Esophagus muscularis mucosa (tissue), 4 donors: Measurements from ENCODE around the gene ERC2. TPM values are rescaled to one million over a fixed set of nuclear protein-coding genes. Genes with fewer than 3 reads are reported as not detected.

Source experiments
- DNase-seq: peaks from one replicate; pipeline ENCODE4 v3.0.0-alpha.2; 2017; ENCODE audit errors: extremely low spot score
- H3K27ac ChIP-seq, 4 donors: fragments of 200-600 bp; sonication (generic); replicated peaks in 1 of 4; 1 replicate in 3 of 4; 2 replicates in 1 of 4; pipeline ENCODE4 v1.5.1; 2016 to 2019; ENCODE audit warnings: mild to moderate bottlenecking in 1 of 4
- H3K27me3 ChIP-seq, 4 donors: fragments of 200-600 bp; sonication (generic); one replicate each; pipeline versions ENCODE4 v1.5.1 to v1.6.0; 2016 to 2019
- H3K36me3 ChIP-seq, 4 donors: fragments of 200-600 bp; sonication (generic); one replicate each; pipeline ENCODE4 v1.5.1; 2016 to 2019
- H3K4me1 ChIP-seq, 4 donors: fragments of 200-600 bp; sonication (generic); one replicate each; pipeline ENCODE4 v1.5.1; 2016 to 2019
- H3K4me3 ChIP-seq, 4 donors: fragments of 200-600 bp; sonication (generic); 1 replicate in 2 of 4; 2 replicates in 2 of 4; pipeline ENCODE4 v1.5.1; 2016 to 2019; ENCODE audit warnings: mild to moderate bottlenecking in 4 of 4, moderate library complexity in 1 of 4
- H3K9me3 ChIP-seq, 4 donors: fragments of 200-600 bp; sonication (generic); 1 replicate in 3 of 4; 2 replicates in 1 of 4; pipeline ENCODE4 v1.5.1; 2016 to 2019
- EP300 ChIP-seq: sonication (generic); formaldehyde crosslinking; IDR thresholded peaks from one replicate; pipeline ENCODE4 v1.6.1; 2017; ENCODE audit warnings: antibody characterized with exemption
- POLR2A ChIP-seq: fragments of 450-650 bp; IDR thresholded peaks from one replicate; pipeline ENCODE4 v1.6.1; 2017; ENCODE audit warnings: antibody characterized with exemption, moderate library complexity, mild to moderate bottlenecking, low read depth
- POLR2AphosphoS5 ChIP-seq, 2 donors: sonication (generic); formaldehyde crosslinking; IDR thresholded peaks; one replicate each; pipeline ENCODE4 v1.6.1; 2017; ENCODE audit warnings: antibody characterized with exemption in 2 of 2
- WGBS: methylation state at CpG from one replicate; pipeline ENCODE4 v1.1.5; 2018; 5-methylcytosine and 5-hydroxymethylcytosine counted together
- intact Hi-C: fragments of 100-400 bp; cut with DNase I; formaldehyde crosslinking; loops from one replicate; pipeline ENCODE4 v1.15.1; 2023
- total RNA-seq, 4 donors: library from RNA; depleted of rRNA; stranded (reverse); fragments of >200 nt; gene quantifications; one replicate each; pipeline versions ENCODE4 v1.1.0 to v1.2.1, GENCODE V29; 2016
- TF ChIP-seq, protein P1 (sequence below), 3 experiments: fragments of 200-600 bp in 2 of 3; fragments of 450-650 bp in 1 of 3; sonication (generic) in 2 of 3; IDR thresholded peaks; one replicate each; pipeline ENCODE4 v1.5.1; 2017 to 2019; ENCODE audit warnings: antibody characterized with exemption in 3 of 3, mild to moderate bottlenecking in 2 of 3, moderate library complexity in 1 of 3

Gene ERC2
- total RNA-seq, 4 donors from 2014 or later, result 0.42 to 2.0 (median 1.5) TPM

DNA sequence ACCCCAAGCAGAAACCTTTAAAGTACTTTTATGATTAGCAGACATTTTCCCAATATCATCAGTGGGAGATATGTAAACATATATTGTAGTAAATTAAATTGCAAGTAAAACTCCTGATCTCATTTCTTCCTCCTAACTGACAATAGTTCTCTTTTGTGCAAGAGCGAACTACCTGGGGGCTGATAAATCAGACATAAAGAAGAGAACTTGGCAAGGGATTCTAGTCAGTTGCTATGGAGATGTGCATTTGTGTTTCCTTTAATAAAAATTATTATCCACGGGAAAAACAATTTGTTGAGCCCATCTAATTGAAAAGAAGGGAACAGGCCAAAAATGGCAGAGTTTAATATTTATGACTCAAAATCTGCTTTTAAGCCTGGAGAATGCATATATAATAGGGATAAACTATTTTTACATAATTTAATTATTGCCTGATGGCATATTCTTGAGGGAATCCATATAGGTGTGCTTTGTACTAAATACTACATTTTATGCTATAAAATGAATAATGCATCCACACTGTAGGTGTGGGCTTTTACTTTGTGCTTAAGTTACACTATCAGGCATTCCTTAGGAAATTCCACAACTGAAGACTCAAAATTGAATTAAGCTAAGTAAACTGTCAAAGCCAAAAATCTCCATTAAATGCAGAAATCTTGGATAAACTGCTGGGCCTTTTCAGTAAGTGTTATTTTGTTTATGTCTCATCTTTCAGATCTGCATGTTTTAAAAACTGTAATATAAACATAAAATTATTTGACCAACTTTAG lies 258.1 kb downstream of the ERC2 start:
- H3K27ac ChIP-seq, result no peak overlapping the region
- no peaks in the 10 kb centered on the region for H3K4me1 ChIP-seq
- DNase-seq, result no peak
- TF ChIP-seq, protein P1, sequence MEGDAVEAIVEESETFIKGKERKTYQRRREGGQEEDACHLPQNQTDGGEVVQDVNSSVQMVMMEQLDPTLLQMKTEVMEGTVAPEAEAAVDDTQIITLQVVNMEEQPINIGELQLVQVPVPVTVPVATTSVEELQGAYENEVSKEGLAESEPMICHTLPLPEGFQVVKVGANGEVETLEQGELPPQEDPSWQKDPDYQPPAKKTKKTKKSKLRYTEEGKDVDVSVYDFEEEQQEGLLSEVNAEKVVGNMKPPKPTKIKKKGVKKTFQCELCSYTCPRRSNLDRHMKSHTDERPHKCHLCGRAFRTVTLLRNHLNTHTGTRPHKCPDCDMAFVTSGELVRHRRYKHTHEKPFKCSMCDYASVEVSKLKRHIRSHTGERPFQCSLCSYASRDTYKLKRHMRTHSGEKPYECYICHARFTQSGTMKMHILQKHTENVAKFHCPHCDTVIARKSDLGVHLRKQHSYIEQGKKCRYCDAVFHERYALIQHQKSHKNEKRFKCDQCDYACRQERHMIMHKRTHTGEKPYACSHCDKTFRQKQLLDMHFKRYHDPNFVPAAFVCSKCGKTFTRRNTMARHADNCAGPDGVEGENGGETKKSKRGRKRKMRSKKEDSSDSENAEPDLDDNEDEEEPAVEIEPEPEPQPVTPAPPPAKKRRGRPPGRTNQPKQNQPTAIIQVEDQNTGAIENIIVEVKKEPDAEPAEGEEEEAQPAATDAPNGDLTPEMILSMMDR (IDR thresholded peaks at IDR 0.05), result no peak
- TF ChIP-seq EP300, result no peak
- no peak for TF ChIP-seq POLR2AphosphoS5 (IDR thresholded peaks at IDR 0.05)
- TF ChIP-seq POLR2A, result no peak
- no peaks in the 10 kb centered on the region for H3K36me3 ChIP-seq
- H3K9me3 ChIP-seq, result peaks cover 0 to 9% (median 6%) of the 10 kb centered on the region in 4 donors
- H3K4me3 ChIP-seq, result no peak overlapping the region
- intact Hi-C loops, result no loop called here
- H3K27me3 ChIP-seq, result no peaks in the 10 kb centered on the region
- 88% methylated on average over 2 of the region's 2 CpGs for WGBS

DNA sequence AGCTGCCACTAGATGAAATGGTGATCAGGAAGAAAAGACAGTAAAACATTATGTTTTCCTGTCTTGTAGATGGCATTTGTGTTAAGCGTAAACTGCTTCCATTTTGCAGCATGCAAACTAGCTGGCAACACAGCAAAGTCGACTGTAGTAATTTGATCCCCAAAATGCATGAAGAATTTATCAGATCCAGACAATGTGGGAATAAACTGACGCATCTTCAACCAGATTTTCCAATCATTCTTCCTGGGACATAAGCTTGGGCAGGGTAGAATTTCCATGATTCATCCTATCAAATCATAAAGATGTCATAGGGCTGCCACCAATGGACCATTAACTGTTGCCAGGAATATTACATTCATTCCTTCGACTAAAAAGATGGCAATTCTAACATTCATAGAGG lies 260.3 kb downstream of the ERC2 start:
- no peak for DNase-seq
- intact Hi-C loops, result no loop called here
- Histone ChIP-seq H3K27ac (no peak overlapping the region), H3K4me3 (no peak overlapping the region), H3K36me3 (no peaks in the 10 kb centered on the region), H3K4me1 (no peaks in the 10 kb centered on the region), H3K9me3 (peaks cover 0 to 6% (median 1%) of the 10 kb centered on the region in 4 donors), H3K27me3 (no peaks in the 10 kb centered on the region)
- TF ChIP-seq, protein P1 (IDR thresholded peaks at IDR 0.05), result no peak
- TF ChIP-seq EP300 (no peak), POLR2AphosphoS5 (IDR thresholded peaks at IDR 0.05) (no peak), POLR2A (no peak)
- WGBS, result 80% methylated on average over 4 of the region's 4 CpGs

DNA sequence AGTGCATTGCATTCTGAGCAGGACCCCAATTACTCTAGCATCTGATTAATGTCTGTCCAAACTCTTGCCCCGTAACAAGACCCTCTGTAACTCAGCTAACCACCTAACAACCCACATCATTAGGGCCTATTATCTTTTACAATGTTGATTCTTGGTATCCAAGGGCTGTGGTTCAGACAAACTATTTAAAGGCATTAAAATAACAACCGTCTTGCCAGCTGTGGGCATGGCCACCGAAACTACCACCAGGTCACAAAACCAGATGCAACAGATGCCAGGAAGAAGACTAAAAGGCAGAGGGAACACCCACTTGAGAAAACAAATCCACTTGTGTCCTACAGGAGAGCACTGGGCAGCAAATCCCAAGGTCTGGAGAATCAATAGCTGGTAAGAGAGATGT lies 262.9 kb downstream of the ERC2 start:
- Histone ChIP-seq H3K4me3 (no peak overlapping the region), H3K9me3 (no peaks in the 10 kb centered on the region), H3K27me3 (no peaks in the 10 kb centered on the region), H3K27ac (no peak overlapping the region), H3K4me1 (no peaks in the 10 kb centered on the region), H3K36me3 (no peaks in the 10 kb centered on the region)
- WGBS, result 87% methylated on average over 3 of the region's 3 CpGs
- TF ChIP-seq POLR2AphosphoS5 (IDR thresholded peaks at IDR 0.05), result no peak
- TF ChIP-seq, protein P1 (IDR thresholded peaks at IDR 0.05), result no peak
- no peak for TF ChIP-seq POLR2A
- no peak for TF ChIP-seq EP300
- no peak for DNase-seq
- intact Hi-C loops, result no loop called here

DNA sequence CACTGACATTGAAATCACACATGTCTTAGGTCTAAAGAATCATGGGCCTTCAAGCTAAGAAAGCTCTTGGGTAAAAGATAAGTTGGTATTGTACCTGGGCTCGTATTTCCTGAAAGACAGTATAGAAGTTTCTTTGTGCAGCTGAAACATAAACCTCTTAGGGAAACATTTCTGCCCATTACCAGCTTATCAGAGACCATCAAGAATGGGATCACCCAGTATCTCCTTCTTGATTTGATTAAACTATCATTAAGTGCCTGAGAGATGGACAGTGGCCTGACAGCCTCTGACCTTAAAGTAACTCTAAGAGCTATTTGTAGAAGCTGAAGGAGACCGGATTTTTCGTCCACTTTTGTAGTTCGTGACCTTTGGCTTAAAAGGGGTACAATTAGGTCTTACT lies 265.3 kb downstream of the ERC2 start:
- H3K27me3 ChIP-seq, result no peaks in the 10 kb centered on the region
- intact Hi-C loops, result no loop called here

More for the DNA sequence above, 265.3 kb downstream of the ERC2 start:
- 81% methylated on average over 4 of the region's 4 CpGs for WGBS
- TF ChIP-seq POLR2A (no peak), POLR2AphosphoS5 (IDR thresholded peaks at IDR 0.05) (no peak), EP300 (no peak)
- TF ChIP-seq, protein P1 (IDR thresholded peaks at IDR 0.05), result no peak
- no peaks in the 10 kb centered on the region for H3K36me3 ChIP-seq
- H3K27ac ChIP-seq, result no peak overlapping the region
- no peaks in the 10 kb centered on the region for H3K9me3 ChIP-seq
- no peaks in the 10 kb centered on the region for H3K4me1 ChIP-seq
- no peak overlapping the region for H3K4me3 ChIP-seq
- no peak for DNase-seq
